ENCODE measurements around the gene EPS8L1.
"Not testable (repeated sequence)": the region's sequence is repeated elsewhere in the genome, so short reads cannot be mapped to it uniquely, and the experiment has no call there.

The EPS8L1 gene

DNA sequence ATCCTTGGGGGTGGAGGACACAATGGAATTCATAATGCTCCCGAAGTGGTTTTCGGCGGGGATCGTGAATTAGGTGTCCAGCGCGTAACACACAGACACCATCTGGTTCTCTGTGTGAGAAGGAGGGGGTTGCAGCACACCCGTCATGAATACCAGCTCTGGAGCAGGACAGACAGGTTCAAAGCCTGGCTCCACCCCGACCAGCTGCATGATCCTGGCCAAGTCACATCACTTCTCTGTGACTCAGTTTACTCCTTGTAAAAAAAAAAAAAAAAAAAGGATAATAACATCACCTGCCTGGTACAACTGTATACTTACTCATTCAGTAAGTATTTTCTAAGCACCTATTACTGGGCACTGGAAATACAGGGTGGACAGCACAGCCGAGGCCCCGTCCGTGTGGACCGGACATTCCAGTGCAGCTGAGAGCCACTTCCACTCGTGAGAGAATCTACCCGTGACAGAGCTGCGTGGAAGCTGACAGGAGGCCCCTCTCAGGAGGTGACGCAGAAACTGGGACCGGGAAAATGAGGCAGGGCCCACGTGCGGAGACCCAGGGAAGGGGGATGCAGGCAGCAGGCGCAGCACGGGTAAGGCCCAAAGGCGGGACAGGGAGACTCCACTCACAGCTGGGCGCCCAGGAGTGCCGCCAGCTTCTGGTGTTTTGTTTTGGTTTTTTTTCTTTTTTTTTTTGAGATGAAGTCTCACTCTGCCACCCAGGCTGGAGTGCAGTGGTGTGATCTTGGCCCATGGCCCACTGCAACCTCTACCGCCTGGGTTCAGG, 24.7 kb upstream of the EPS8L1 start:
- no peak for DNase-seq

GRCh38 chr19:55053735-55054134, 21.9 kb upstream of the EPS8L1 start:
- DNase-seq, result no peak

- no peak for DNase-seq
Observed at GRCh38 chr19:55056827-55057226, 18.8 kb upstream of the EPS8L1 start.

- no peak for DNase-seq
Observed at GRCh38 chr19:55058781-55059610, 16.7 kb upstream of the EPS8L1 start.

DNA sequence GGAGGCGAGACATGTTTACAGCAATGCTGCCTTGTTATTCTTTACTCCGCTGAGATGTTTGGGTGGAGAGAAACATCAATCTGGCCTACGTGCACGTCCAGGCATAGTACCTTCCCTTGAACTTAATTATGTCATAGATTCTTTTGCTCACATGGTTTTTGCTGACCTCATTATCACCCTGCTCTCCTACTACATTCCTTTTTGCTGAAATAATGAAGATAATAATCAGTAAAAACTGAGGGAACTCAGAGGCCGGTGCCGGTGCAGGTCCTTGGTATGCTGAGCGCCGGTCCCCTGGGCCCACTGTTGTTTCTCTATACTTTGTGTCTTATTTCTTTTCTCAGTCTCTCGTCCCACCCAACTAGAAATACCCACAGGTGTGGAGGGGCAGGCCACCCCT, 15.4 kb upstream of the EPS8L1 start:
- DNase-seq, result not testable (repeated sequence)

GRCh38 chr19:55062735-55063491, 12.8 kb upstream of the EPS8L1 start, which contains the start of gene RDH13:
Gene RDH13, minus strand, starts transcription at chr19:55063148. Its CDS starts 116 bp downstream, at chr19:55063032.
- DNase-seq, result peak; percentile 96

DNA sequence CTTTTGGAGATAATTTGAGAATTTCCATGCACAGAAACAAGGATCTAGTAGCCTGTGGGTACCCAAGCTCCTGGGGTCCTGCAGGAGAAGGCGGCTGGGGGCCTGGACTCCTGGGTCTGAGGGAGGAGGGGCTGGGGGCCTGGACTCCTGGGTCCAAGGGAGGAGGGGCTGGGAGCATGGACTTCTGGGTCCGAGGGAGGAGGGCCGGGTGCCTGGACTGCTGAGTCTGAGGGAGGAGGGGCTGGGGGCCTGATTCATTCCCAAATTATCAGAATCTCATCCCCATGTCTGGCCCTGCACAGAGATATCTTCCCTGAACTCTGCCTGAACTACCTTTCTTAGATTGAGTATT, 12.2 kb upstream of the EPS8L1 start:
- DNase-seq, result no peak

DNA sequence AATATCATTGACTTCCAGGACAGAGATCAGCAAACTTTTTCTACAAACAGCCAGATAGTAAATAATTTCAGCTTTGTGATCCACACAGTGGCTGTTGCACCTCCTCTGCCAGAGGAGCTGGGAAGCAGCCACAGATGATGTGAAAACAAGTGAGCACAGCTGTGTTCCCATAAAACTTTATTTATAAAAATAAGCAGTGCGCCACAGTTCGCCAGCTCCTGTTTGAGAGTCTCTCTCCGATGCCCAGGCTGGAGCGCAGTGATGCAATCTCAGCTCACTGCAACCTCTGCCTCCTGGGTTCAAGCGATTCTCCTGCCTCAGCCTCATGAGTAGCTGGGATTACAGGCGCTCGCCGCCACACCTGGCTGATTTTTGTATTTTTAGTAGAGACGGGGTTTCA, 10.2 kb upstream of the EPS8L1 start:
- not testable (repeated sequence) for DNase-seq

- DNase-seq, result no peak
Observed at GRCh38 chr19:55066107-55066709, 9.5 kb upstream of the EPS8L1 start.

GRCh38 chr19:55067869-55068268, 7.8 kb upstream of the EPS8L1 start:
- no peak for DNase-seq

GRCh38 chr19:55068950-55069864, 6.5 kb upstream of the EPS8L1 start:
- DNase-seq, result peak; percentile 12

DNA sequence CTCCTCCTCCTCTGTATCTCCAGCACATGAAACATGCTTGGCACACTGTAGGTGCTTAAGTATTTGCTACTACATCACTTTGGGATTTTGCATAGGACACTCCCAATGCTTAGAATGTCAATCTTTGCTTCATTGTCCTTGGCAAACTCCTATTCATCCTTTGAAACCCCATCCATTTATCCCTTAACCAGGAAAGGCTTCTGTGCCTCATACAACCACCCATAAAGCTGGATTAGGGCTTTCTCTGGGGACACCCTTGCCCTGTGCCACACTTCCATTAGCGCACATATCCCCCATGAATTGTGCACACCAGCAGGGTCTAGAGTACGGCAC, 5.8 kb upstream of the EPS8L1 start:
- no peak for DNase-seq

- no peak for DNase-seq
Observed at GRCh38 chr19:55070466-55071128, 5.1 kb upstream of the EPS8L1 start.

DNA sequence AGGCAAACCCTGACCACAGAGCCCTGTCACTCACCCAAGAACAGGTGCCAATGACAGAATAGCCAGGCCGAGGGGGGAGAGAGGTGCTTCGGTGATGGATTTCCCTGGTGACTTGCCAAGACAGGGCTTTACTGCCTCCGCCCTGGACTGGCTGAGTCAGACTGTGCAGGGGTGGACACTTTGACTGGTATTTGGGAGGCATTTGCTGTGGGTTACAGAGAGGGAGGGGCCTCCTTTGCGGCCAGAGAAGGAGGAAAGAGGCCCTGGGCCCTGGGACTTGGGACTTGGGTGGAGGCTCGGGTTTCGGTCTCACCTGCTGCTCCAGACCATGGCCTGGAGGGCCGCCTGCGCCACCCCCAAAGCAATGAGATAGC, 4.6 kb upstream of the EPS8L1 start:
- DNase-seq, result no peak

- no peak for DNase-seq
Observed at GRCh38 chr19:55071913-55072312, 3.8 kb upstream of the EPS8L1 start.

- no peak for DNase-seq
Observed at GRCh38 chr19:55076321-55076720, 652 bp downstream of the EPS8L1 start.

DNA sequence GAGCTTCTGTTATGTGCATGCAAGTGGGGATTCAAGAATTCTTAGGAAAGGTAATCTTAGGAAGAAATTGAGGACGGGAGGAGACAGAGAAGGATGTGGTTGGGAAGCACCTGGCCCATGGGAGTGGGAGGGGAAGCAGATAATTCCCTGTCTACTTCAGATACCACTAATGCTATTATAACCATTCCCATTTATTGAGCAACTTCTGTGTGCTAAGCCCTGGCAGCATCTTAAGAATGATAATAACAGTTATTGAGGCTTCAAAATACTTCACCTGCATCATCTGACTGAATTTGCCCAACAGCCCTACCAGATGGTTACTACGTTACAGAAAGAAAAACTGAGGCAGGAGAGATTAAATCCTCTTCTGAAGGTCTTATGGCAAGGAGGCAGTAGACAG, 1.4 kb downstream of the EPS8L1 start:
- DNase-seq, result no peak

DNA sequence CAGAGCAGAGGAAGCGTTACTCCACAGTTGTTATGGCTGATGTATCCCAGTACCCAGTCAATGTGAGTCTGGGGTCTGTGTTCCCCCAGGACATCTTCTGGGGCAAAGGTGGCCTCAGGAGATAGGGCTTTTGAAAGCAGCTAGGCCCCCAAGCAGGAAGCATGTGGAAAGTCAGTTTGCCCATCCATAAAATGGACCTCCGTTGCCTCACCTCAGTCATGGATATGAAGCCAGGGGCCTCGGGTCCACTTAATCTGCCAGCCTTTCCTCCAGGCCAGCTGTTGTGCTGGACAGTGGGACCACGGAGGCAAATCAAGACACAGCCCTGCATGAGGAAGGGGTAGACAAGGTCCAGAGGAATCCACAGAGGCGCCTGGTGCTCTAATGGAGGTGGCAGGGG, 3.3 kb downstream of the EPS8L1 start:
- DNase-seq, result no peak

DNA sequence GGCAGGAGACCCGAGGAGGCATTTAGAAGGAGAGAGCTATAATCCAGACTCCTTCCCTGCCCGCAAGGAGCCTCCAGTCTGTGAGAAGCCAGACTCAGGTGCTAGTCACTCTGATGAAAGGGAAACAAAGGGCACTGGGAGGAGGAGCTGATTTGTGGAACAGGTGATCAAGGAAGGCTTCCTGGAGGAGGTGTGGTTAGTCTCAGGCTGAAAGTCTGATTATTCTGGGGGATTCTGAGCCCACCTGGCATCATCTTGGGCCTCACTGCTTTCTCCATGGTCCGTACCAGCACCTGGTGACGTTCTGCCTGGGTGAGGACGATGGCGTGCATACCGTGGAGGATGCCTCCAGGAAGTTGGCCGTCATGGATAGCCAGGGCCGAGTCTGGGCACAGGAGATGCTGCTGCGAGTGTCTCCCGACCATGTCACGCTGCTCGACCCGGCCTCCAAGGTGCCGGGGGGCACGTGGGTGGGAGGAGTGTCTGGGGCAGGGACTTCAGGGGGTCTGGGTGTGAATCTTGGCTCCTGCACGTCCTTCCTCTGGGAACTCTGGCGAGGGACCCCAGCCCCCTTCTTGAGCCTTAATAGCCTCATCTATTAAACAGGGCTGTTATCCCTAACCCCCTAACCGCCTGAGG, 3.9 kb downstream of the EPS8L1 start:
- DNase-seq, result no peak

- peak; percentile 33 for DNase-seq
Observed at GRCh38 chr19:55080121-55080967, 4.7 kb downstream of the EPS8L1 start.
